GM20431 (cell line): ENCODE data around the gene PEX14.

ENCODE experiments used
- in situ Hi-C: fragments of 300-500 bp; cut with MseI, MboI; formaldehyde crosslinking; loops from one replicate; pipeline ENCODE4 v1.15.0; 2020; ENCODE audit warnings: low sequenced_read_pairs; ENCODE audit not compliant: unreplicated experiment

Gene PEX14

DNA sequence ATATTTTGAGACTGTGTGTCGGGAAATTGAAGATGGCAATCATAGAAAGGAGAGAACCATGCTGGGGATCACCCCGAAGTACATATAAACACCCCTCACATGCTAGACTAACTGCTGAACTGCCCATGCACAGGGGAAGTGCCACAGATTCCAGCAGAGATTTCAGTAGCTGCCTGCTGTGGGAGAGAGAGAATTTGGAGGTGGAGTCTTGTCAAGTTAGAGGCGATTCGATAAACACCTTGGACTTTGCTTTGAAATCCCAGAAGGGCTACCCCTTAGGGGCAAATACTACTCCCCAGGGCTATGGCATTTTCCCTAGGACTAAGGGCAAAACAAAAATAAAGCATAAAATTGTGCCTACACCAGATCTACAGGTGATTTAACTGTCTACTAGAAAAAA, 103.3 kb downstream of the PEX14 start:
- in situ Hi-C loops = no loop called here

DNA sequence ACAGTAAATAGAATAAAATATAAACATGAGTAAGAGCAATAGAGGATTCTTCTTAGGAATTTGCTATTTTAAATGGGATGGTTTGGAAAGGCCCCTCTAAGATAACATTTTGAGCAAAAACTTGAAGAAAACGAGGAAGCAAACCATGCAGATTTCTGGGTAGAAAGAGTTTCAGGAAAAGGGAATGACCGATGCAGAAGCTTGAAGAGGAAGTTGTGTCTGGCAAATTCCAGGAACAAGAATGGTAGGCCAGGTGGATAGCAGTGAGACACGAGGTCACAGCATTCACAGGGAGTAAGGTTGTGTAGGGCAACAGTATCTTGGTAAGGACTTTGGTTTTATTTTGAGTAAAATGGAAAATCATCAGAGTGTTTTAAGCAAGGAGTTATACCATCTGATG, 108.9 kb downstream of the PEX14 start:
- in situ Hi-C loops = no loop called here

DNA sequence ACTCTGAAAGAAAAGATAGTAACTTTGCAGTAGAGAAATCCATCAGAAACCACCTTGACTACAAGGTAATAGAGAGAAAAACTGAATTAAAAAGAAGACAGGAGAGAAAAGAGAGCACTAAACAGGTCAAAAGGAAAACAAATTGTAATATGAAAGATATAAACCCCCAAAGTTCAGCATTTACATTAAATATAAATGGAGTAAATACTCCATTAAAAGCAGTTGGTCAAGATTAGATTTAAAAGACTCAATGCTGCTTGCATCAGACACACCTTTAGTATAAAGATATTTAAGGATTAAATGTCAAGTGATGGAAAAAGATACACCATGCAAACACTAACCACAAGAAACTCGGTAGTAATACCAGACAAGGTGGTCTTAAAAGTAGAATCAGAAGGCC, 110.5 kb downstream of the PEX14 start:
- in situ Hi-C loops = no loop called here

DNA sequence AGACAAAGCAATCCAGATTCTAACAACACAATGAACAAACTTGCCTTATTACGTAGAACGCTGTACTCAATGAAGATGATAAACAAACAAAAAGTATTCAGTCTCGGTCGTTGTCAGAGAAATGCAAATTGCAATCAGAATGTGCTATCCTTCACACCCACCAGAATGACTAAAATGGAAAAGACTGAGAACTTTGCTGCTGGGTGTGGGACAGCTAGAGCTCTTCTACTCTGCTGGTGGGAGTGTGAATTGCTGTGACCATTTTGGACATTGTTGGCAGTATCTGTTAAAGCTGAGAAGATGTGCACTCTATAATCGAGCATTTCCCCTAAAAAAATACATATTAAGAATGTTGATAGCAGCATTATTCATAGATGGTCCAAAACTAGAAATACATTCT, 111.4 kb downstream of the PEX14 start:
- in situ Hi-C loops = no loop called here

DNA sequence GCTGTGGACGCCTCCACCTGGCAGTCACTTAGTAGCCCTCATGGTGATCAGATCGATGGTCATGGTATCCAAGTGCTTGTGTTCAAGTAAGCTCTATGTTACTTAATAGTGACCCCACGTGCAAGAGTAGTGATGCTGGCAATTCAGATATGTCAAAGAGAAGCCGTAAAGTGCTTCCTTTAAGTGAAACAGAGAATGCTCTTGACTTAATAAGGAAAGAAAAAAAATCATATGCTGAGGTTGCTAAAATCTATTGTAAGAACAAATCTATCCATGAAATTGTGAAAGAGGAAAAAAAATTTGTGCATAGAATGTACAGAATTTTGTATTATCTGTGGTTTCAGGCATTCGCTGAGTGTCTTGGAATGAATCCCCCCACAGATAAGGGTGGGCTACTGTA, 113.9 kb downstream of the PEX14 start:
- in situ Hi-C loops = no loop called here

GRCh38 chr1:10589074-10589473, 114.3 kb downstream of the PEX14 start:
- in situ Hi-C loops = no loop called here

GRCh38 chr1:10591010-10591409, 116.3 kb downstream of the PEX14 start:
- in situ Hi-C loops = no loop called here

- in situ Hi-C loops = no loop called here
Observed at GRCh38 chr1:10592373-10592772, 117.6 kb downstream of the PEX14 start.

DNA sequence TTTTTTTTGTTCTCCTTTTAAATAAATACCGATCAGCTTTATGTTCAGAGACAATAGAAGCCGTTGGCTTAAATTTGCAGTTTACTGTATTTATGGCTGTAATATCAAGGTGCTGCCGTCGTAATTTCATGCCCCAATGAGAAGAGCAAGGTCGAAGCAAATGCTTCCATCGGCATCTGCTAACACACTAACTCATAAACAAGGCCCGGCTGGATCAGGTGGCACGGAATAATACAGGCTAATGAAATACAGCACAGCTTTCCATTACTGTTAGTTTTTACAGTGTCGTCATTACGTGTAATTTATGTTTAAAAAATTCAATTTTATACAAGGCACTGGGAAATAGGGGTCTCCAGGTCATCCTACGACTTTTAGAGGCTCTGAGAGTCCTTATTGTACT, 119.0 kb downstream of the PEX14 start:
- in situ Hi-C loops = no loop called here

DNA sequence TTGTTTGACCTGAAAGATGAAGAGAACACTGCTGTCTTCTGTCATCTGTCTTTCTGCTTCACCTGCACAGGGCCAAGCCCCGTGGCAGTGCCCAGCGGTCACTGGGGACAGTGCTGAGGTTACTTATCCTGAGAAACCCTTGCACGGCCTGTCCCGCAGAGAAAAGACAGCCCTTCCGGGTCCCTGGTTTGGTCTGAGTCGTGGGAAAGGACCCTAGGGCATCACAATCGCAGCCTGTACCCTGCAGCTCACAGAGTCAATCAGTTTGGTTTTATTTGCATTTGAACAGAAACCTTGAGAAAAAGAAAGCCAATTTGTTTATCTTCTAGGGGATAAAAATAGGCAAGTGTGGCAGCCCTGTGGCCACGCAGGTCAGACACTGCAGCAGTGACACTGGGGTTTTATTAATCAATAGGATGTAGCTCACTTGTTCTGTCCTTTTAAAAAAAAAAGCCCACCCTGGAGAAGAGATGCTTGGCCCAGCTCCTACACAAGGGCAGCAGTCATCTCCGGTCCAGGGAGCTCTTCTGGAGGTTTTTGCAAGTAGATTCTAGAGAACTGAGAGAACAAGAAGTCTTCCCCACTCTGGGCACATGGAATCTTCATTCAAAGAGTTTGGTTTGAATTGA, 120.0 kb downstream of the PEX14 start:
- in situ Hi-C loops = no loop called here

- in situ Hi-C loops = no loop called here
Observed at GRCh38 chr1:10596780-10597179, 122.0 kb downstream of the PEX14 start.

- in situ Hi-C loops = no loop called here
Observed at GRCh38 chr1:10597492-10598388, 123.0 kb downstream of the PEX14 start.

GRCh38 chr1:10598389-10598702, 123.6 kb downstream of the PEX14 start:
- in situ Hi-C loops = no loop called here

GRCh38 chr1:10599194-10599861, 124.6 kb downstream of the PEX14 start:
- in situ Hi-C loops = no loop called here

- in situ Hi-C loops = no loop called here
Observed at GRCh38 chr1:10601342-10602070, 126.8 kb downstream of the PEX14 start.

DNA sequence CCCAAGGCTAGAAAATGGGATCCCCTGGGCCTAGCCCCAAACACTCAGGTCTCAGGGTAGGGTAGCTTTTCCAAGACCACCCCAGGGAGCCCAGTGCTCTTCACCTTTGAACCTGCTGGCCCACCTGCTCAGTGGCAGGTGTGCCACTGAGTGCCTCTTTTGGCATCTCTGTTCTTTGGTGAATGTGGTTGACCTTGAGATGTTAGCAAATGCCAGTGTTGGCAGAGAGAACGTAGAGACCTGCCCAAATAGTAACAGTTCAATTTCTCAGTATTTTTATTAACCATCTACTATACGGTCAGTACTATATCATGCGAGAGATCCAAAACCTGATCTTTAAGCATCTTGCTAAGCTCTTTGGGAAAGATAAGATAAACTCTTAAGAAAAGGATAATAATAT, 128.2 kb downstream of the PEX14 start:
- in situ Hi-C loops = no loop called here

DNA sequence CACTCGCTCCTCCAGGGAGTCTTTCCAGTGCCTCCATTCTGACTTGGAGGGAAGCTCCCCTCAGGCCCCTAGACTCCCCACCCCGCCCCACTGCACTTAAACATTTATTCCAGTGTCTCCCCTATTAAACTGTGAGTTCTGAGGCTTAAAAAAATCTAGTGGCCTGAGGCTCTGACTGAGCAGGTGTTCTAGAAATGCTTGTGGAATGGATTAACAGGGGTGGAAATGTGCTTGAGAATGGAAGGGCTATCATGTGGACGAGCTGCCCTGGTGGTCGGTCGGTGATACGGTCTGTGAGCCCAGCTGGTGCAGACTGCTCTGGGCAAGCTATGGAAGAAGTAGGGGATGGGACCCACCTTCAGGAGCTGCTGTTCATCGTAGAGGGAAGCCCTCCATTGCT, 130.2 kb downstream of the PEX14 start:
- in situ Hi-C loops = no loop called here

DNA sequence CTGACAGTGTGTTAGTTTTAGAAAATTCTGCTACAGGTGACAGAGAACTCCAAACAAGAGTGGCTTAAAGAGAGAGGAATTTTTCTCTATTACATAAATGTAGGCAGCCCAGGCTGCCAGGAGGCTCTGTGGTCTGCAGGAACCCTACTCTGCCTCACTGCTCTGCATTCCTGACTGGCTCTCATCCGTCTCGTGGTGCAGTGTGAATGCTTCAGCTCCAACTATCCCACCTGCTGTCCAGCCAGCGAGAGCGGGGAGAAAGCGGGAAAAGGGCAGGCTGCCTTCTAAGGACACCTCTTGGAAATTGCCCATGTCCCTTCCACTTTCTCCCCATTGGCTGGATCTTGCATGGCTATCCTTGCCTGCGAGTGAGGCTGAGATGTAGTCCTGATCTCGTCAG, 131.3 kb downstream of the PEX14 start:
- in situ Hi-C loops = no loop called here

GRCh38 chr1:10607228-10607627, 132.5 kb downstream of the PEX14 start:
- in situ Hi-C loops = no loop called here

DNA sequence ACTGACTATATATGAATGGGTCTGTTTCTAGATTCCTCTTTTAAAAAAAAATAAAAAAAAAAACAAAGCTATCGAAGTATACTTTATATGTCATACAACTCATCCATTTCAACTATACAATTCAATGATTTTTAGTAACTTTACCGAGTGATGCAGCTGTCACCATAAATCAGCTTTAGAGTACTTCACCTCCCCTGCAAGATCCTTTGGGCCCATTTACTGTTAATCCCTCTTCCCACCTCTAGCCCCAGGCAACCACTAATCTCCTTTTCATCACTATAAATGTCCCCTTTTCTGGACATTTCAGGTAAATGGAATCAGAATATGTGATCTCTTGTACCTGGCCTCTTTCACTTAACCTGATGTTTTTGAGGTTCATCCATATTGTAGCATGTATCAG, 133.9 kb downstream of the PEX14 start:
- in situ Hi-C loops = no loop called here
